C4-2B (cell line): Measurements from ENCODE around the gene SH3BP5L.

Experiments used
- H3K27ac ChIP-seq: fragments of 450-650 bp; 2 replicates; pipeline ENCODE4 v1.5.1; 2017
- CTCF ChIP-seq: fragments of 450-650 bp; conservative IDR thresholded peaks from 2 replicates; pipeline ENCODE4 v1.5.1; 2017; ENCODE audit warnings: mild to moderate bottlenecking
- ZFX ChIP-seq: fragments of 450-650 bp; IDR thresholded peaks from 2 replicates; pipeline ENCODE4 v1.6.1; 2017

The SH3BP5L gene

GRCh38 chr1:248855580-248855979 lies 29.9 kb upstream of the SH3BP5L start:
- no peak for TF ChIP-seq ZFX
- TF ChIP-seq CTCF, result no peak
- H3K27ac ChIP-seq, result no peak overlapping the region

- TF ChIP-seq ZFX (no peak), CTCF (no peak)
- H3K27ac ChIP-seq, result no peak overlapping the region
These were observed 28.1 kb upstream of the SH3BP5L start for GRCh38 chr1:248853663-248854375.

GRCh38 chr1:248852481-248853405 lies 27.0 kb upstream of the SH3BP5L start:
- TF ChIP-seq ZFX, result no peak
- TF ChIP-seq CTCF, result no peak
- H3K27ac ChIP-seq, result no peak overlapping the region

- TF ChIP-seq ZFX (no peak), CTCF (no peak)
- H3K27ac ChIP-seq, result no peak overlapping the region
These were observed 25.7 kb upstream of the SH3BP5L start for GRCh38 chr1:248851390-248851789.

- TF ChIP-seq ZFX (no peak), CTCF (no peak)
- H3K27ac ChIP-seq, result no peak overlapping the region
These were observed 25.0 kb upstream of the SH3BP5L start for GRCh38 chr1:248850536-248851251.

GRCh38 chr1:248850124-248850523 lies 24.4 kb upstream of the SH3BP5L start:
- no peak overlapping the region for H3K27ac ChIP-seq
- TF ChIP-seq ZFX (no peak), CTCF (no peak)
